ENCODE data around the gene WBP1.
"Not testable (repeated sequence)": the region's sequence is repeated elsewhere in the genome, so short reads cannot be mapped to it uniquely, and the experiment has no call there.

Gene WBP1

GRCh38 chr2:74457129-74457548 lies 1.1 kb upstream of the WBP1 start:
- no peak for DNase-seq

- peak; percentile 70 to 74 for DNase-seq
Observed at GRCh38 chr2:74457549-74458131, 598 bp upstream of the WBP1 start.

- DNase-seq: no peak
Observed at GRCh38 chr2:74458938-74459363, 713 bp downstream of the WBP1 start.

GRCh38 chr2:74459503-74460118 lies 1.4 kb downstream of the WBP1 start:
- not testable (repeated sequence) for DNase-seq

- not testable (repeated sequence) for DNase-seq
Observed at GRCh38 chr2:74460187-74460586, 1.9 kb downstream of the WBP1 start.

- no peak for DNase-seq
Observed at GRCh38 chr2:74461187-74462053, 3.2 kb downstream of the WBP1 start.

- no peak for DNase-seq
Observed at GRCh38 chr2:74462054-74462785, 4.0 kb downstream of the WBP1 start.

- no peak for DNase-seq
Observed at GRCh38 chr2:74462786-74463105, 4.5 kb downstream of the WBP1 start.

- DNase-seq: no peak
Observed at GRCh38 chr2:74464406-74464805, 6.2 kb downstream of the WBP1 start.

GRCh38 chr2:74470742-74471141 lies 12.5 kb downstream of the WBP1 start:
- not testable (repeated sequence) for DNase-seq

- no peak for DNase-seq
Observed at GRCh38 chr2:74471332-74472065, 13.3 kb downstream of the WBP1 start.

- DNase-seq: peak; percentile 91 to 92
Observed at GRCh38 chr2:74472086-74472944, 14.1 kb downstream of the WBP1 start, which contains the start of gene MRPL53. Gene MRPL53 (minus strand): TSS chr2:74472680. CDS start chr2:74472660, 20 bp downstream.

GRCh38 chr2:74472945-74473258 lies 14.7 kb downstream of the WBP1 start:
- DNase-seq: no peak

GRCh38 chr2:74474481-74474880 lies 16.2 kb downstream of the WBP1 start:
- DNase-seq: no peak

GRCh38 chr2:74474899-74475298 lies 16.7 kb downstream of the WBP1 start:
- DNase-seq: no peak

GRCh38 chr2:74481431-74481830 lies 23.2 kb downstream of the WBP1 start:
- DNase-seq: no peak

GRCh38 chr2:74481961-74482800 lies 23.9 kb downstream of the WBP1 start:
- no peak for DNase-seq

- peak; percentile 90 to 92 for DNase-seq
Observed at GRCh38 chr2:74482801-74483674, 24.8 kb downstream of the WBP1 start, which contains the start of the genes CCDC142 and TTC31. Gene CCDC142 (minus strand): TSS chr2:74482998. CDS start chr2:74482837, 161 bp downstream. Gene TTC31 (plus strand): TSS chr2:74483081. CDS start chr2:74483096, 15 bp downstream.

GRCh38 chr2:74483675-74484164 lies 25.5 kb downstream of the WBP1 start:
- not testable (repeated sequence) for DNase-seq

All from NCI-H1930 (cell line).